Epithelial cell of esophagus (primary cell): ENCODE measurements around the gene PITX2.

Source experiments
- DNase-seq: peaks from one replicate; pipeline ENCODE4 v3.0.0; 2010; ENCODE audit warnings: low read depth
- H3K4me3 ChIP-seq: 2 replicates; pipeline ENCODE4 v1.5.1; 2011; ENCODE audit warnings: mild to moderate bottlenecking, low read length, control low read depth
- CTCF ChIP-seq: IDR thresholded peaks from 2 replicates; pipeline ENCODE4 v1.5.1; 2011; ENCODE audit warnings: low read depth, mild to moderate bottlenecking, low read length, control low read depth, inconsistent platforms; ENCODE audit not compliant: insufficient read depth; ENCODE audit errors: missing control alignments

Gene PITX2

GRCh38 chr4:110641218-110641617 is 18.3 kb upstream of the PITX2 start:
- no peak for TF ChIP-seq CTCF
- no peak for DNase-seq
- H3K4me3 ChIP-seq: no peak overlapping the region

- TF ChIP-seq CTCF: no peak
- no peak for DNase-seq
- no peak overlapping the region for H3K4me3 ChIP-seq
Observed at GRCh38 chr4:110640576-110640975, 17.7 kb upstream of the PITX2 start.

- no peak overlapping the region for H3K4me3 ChIP-seq
- TF ChIP-seq CTCF: no peak
- DNase-seq: no peak
Observed at GRCh38 chr4:110639207-110640090, 16.6 kb upstream of the PITX2 start.

- TF ChIP-seq CTCF: no peak
- no peak for DNase-seq
- no peak overlapping the region for H3K4me3 ChIP-seq
Observed at GRCh38 chr4:110638089-110638746, 15.3 kb upstream of the PITX2 start.

- H3K4me3 ChIP-seq: no peak overlapping the region
- no peak for DNase-seq
- no peak for TF ChIP-seq CTCF
Observed at GRCh38 chr4:110637408-110638088, 14.7 kb upstream of the PITX2 start.

GRCh38 chr4:110636680-110637407 is 14.0 kb upstream of the PITX2 start:
- DNase-seq: no peak
- TF ChIP-seq CTCF: no peak
- H3K4me3 ChIP-seq: no peak overlapping the region
